Activated CD8-positive, alpha-beta T cell treated with anti-CD3 and anti-CD28 coated beads for 36 hours (primary cell): Measurements from ENCODE around the gene TTC39C. TPM values are rescaled to one million over a fixed set of nuclear protein-coding genes. Genes with fewer than 3 reads are reported as not detected.

ENCODE experiments used
- ATAC-seq: fragments of 200-7000 bp; cut with Tn5 transposase; one replicate; pipeline ENCODE4 v1.10.0; 2021; ENCODE audit warnings: mild to moderate bottlenecking, moderate library complexity
- CTCF ChIA-PET: fragments of 350-600 bp; sonication (Branson Sonifier 250); formaldehyde crosslinking; loops from one replicate; lab custom pipeline; 2021; ENCODE audit warnings: antibody characterized with exemption; lab: Charles Lee
- POLR2A ChIA-PET: fragments of 350-600 bp; sonication (Branson Sonifier 250); formaldehyde crosslinking; loops from one replicate; lab custom pipeline; 2021; ENCODE audit warnings: antibody characterized with exemption; lab: Charles Lee
- DNase-seq: peaks from one replicate; pipeline ENCODE4 v3.0.0-alpha.2; 2020
- H3K27ac Mint-ChIP-seq: one replicate; pipeline ENCODE4 v1.8.0; 2021; ENCODE audit warnings: mild to moderate bottlenecking, mixed read lengths
- H3K27me3 Mint-ChIP-seq: one replicate; pipeline ENCODE4 v1.8.0; 2021; ENCODE audit warnings: mixed read lengths
- H3K36me3 Mint-ChIP-seq: one replicate; pipeline ENCODE4 v1.8.0; 2021; ENCODE audit warnings: low read depth, mixed read lengths
- H3K4me1 Mint-ChIP-seq: one replicate; pipeline ENCODE4 v1.8.0; 2021; ENCODE audit warnings: low read depth, mixed read lengths
- H3K4me3 Mint-ChIP-seq: one replicate; pipeline ENCODE4 v1.8.0; 2021; ENCODE audit warnings: mild to moderate bottlenecking, moderate library complexity, mixed read lengths
- H3K9me3 Mint-ChIP-seq: one replicate; pipeline ENCODE4 v1.8.0; 2021; ENCODE audit warnings: mixed read lengths
- CTCF ChIP-seq: fragments of 200-600 bp; IDR thresholded peaks from one replicate; pipeline ENCODE4 v1.8.0; 2022; ENCODE audit warnings: antibody characterized with exemption, mild to moderate bottlenecking
- intact Hi-C: fragments of 100-400 bp; cut with micrococcal nuclease; formaldehyde crosslinking; loops from one replicate; pipeline ENCODE4 v1.10.0; 2022
- total RNA-seq, 2 experiments: library from RNA; stranded (reverse); gene quantifications; one replicate each; pipeline ENCODE4 v1.2.3, GENCODE V29; 2021

Gene TTC39C
- total RNA-seq, 2 experiments from 2014 or later, result 37.9 to 43.0 TPM

- TF ChIP-seq CTCF, result no peak
- Mint-ChIP-seq H3K4me3 (no peak overlapping the region), H3K36me3 (no peaks in the 10 kb centered on the region), H3K4me1 (peaks cover 45% of the 10 kb centered on the region), H3K9me3 (peaks cover 1% of the 10 kb centered on the region), H3K27me3 (peaks cover 2% of the 10 kb centered on the region), H3K27ac (no peak overlapping the region)
- CTCF ChIA-PET, result interaction anchor here (1.6 to 2.0 kb wide), 2 partner anchors 12 to 83 kb away, joined by 3 to 8 read pairs; no protein-coding TSS in a partner anchor
- POLR2A ChIA-PET, result no interaction called here
- ATAC-seq (no peak), DNase-seq (no peak)
- intact Hi-C loops, result no loop called here
Observed at GRCh38 chr18:23998018-23998417, 16.5 kb upstream of the TTC39C start.

DNA sequence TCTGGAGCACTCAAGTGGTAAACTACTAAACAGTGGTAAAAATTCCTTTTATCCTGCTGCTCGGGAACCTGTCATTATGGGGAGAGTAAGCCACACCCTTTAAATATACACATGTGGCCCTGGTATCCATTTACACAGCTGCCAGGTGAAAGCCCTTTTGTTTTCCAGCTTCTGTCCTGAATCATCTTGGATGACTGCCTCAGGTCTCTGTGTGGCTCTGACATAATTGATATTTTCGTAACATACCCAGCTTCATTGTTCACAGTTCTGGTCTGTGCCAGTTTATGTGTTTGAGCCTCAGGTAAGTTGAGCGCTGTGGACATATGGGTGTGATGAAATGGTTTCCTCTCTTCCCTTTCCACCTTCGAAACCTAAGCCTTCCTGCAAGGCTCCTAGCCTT, 15.7 kb upstream of the TTC39C start:
- Mint-ChIP-seq H3K27me3 (peaks cover 2% of the 10 kb centered on the region), H3K9me3 (peaks cover 1% of the 10 kb centered on the region), H3K27ac (peak overlapping the region; percentile 40), H3K4me1 (peaks cover 45% of the 10 kb centered on the region), H3K4me3 (no peak overlapping the region), H3K36me3 (no peaks in the 10 kb centered on the region)
- ChIA-PET POLR2A (interaction anchor here (0.9 to 1.0 kb wide), 3 partner anchors 15 to 20 kb away, joined by 3 to 4 read pairs (median 3); no protein-coding TSS in a partner anchor), CTCF (interaction anchor here (1.4 to 2.0 kb wide), 3 partner anchors 11 to 82 kb away, joined by 3 to 8 read pairs (median 4); no protein-coding TSS in a partner anchor)
- no peak for TF ChIP-seq CTCF
- ATAC-seq, result no peak
- no peak for DNase-seq
- intact Hi-C loops, result no loop called here

- H3K27ac Mint-ChIP-seq, result peak overlapping the region; percentile 90
- H3K27me3 Mint-ChIP-seq, result peaks cover 2% of the 10 kb centered on the region
- H3K9me3 Mint-ChIP-seq, result peaks cover 1% of the 10 kb centered on the region
- ChIA-PET POLR2A (interaction anchor here (1.1 to 1.6 kb wide), 2 partner anchors 9 to 14 kb away, joined by 3 to 5 read pairs; partner anchors contain the start of gene TTC39C), CTCF (interaction anchor here (1.1 kb wide), 1 partner anchor 9 kb away, joined by 3 read pairs; no protein-coding TSS in a partner anchor)
- H3K36me3 Mint-ChIP-seq, result no peaks in the 10 kb centered on the region
- intact Hi-C loops, result no loop called here
- peaks cover 47% of the 10 kb centered on the region for H3K4me1 Mint-ChIP-seq
- TF ChIP-seq CTCF, result no peak
- peak; percentile 30 for DNase-seq
- peak overlapping the region; percentile 29 for H3K4me3 Mint-ChIP-seq
- ATAC-seq, result peak; percentile 74
Observed at GRCh38 chr18:24000613-24001490, 13.7 kb upstream of the TTC39C start.

- H3K27ac Mint-ChIP-seq, result peak overlapping the region; percentile 60
- TF ChIP-seq CTCF, result no peak
- POLR2A ChIA-PET, result no interaction called here
Observed at GRCh38 chr18:24002479-24002878, 12.1 kb upstream of the TTC39C start.

More at GRCh38 chr18:24002479-24002878, 12.1 kb upstream of the TTC39C start:
- H3K4me3 Mint-ChIP-seq, result no peak overlapping the region
- peaks cover 2% of the 10 kb centered on the region for H3K27me3 Mint-ChIP-seq
- ATAC-seq, result no peak
- DNase-seq, result no peak
- H3K36me3 Mint-ChIP-seq, result no peaks in the 10 kb centered on the region
- intact Hi-C loops, result no loop called here
- H3K4me1 Mint-ChIP-seq, result peaks cover 53% of the 10 kb centered on the region
- CTCF ChIA-PET, result interaction anchor here (1.6 kb wide), 1 partner anchor 24 kb away, joined by 3 read pairs; no protein-coding TSS in a partner anchor
- peaks cover 1% of the 10 kb centered on the region for H3K9me3 Mint-ChIP-seq
